Measurements from ENCODE around the gene TMEM161A.

DNA sequence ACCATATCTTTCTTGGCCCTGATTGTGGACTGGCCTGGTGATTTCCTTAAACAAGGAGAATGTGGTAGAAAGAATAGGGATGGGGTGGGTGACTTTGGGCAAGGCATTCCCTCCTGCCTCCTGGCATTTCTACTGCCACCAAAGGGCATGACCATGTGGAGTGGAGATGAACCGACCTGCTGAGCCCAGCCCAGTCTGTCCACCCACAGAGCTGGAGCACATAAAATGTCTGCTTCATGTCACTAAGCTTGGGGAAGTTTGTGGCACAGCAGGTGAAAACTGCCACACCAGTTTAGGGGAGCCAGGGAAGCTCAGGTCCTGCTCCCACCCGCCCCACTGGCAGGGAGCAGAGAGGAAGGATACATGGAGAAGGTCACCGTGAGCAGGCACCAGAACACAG, 6.3 kb downstream of the TMEM161A start:
- TF ChIP-seq, protein P1, sequence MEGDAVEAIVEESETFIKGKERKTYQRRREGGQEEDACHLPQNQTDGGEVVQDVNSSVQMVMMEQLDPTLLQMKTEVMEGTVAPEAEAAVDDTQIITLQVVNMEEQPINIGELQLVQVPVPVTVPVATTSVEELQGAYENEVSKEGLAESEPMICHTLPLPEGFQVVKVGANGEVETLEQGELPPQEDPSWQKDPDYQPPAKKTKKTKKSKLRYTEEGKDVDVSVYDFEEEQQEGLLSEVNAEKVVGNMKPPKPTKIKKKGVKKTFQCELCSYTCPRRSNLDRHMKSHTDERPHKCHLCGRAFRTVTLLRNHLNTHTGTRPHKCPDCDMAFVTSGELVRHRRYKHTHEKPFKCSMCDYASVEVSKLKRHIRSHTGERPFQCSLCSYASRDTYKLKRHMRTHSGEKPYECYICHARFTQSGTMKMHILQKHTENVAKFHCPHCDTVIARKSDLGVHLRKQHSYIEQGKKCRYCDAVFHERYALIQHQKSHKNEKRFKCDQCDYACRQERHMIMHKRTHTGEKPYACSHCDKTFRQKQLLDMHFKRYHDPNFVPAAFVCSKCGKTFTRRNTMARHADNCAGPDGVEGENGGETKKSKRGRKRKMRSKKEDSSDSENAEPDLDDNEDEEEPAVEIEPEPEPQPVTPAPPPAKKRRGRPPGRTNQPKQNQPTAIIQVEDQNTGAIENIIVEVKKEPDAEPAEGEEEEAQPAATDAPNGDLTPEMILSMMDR (IDR thresholded peaks at IDR 0.05): no peak
- TF ChIP-seq POLR2A (IDR thresholded peaks at IDR 0.05): no peak
